Measurements from ENCODE around the gene PACS1. TPM values are rescaled to one million over a fixed set of nuclear protein-coding genes. Genes with fewer than 3 reads are reported as not detected.

PACS1 gene
- total RNA-seq, 4 donors from 2014 or later = 32.0 to 62.7 (median 51.8) TPM

GRCh38 chr11:66227700-66228099 lies 157.6 kb downstream of the PACS1 start:
- H3K4me3 ChIP-seq = no peak overlapping the region
- DNase-seq (ENCODE audit: low spot score in 2 of 2) = no peak
- no peak for TF ChIP-seq POLR2A (IDR thresholded peaks at IDR 0.05)
- no peak for TF ChIP-seq EP300 (IDR thresholded peaks at IDR 0.05)
- TF ChIP-seq CTCF (IDR thresholded peaks at IDR 0.05) = no peak
- no peaks in the 10 kb centered on the region for H3K9me3 ChIP-seq
- 81 to 88% methylated on average over 5 of the region's 5 CpGs for WGBS, 2 donors
- H3K4me1 ChIP-seq = no peaks in the 10 kb centered on the region
- H3K27me3 ChIP-seq = no peaks in the 10 kb centered on the region
- no peak overlapping the region for H3K27ac ChIP-seq
- H3K36me3 ChIP-seq = peaks cover 0 to 72% (median 0%) of the 10 kb centered on the region in 3 donors

GRCh38 chr11:66228521-66228920 lies 158.4 kb downstream of the PACS1 start:
- H3K4me1 ChIP-seq = no peaks in the 10 kb centered on the region
- H3K36me3 ChIP-seq = peaks cover 0 to 81% (median 0%) of the 10 kb centered on the region in 3 donors
- H3K27ac ChIP-seq = no peak overlapping the region
- WGBS, 2 donors = 73% methylated on average over 6 of the region's 6 CpGs
- H3K27me3 ChIP-seq = no peaks in the 10 kb centered on the region
- no peak overlapping the region for H3K4me3 ChIP-seq
- H3K9me3 ChIP-seq = no peaks in the 10 kb centered on the region
- TF ChIP-seq CTCF (IDR thresholded peaks at IDR 0.05) = no peak
- no peak for TF ChIP-seq EP300 (IDR thresholded peaks at IDR 0.05)
- no peak for TF ChIP-seq POLR2A (IDR thresholded peaks at IDR 0.05)
- no peak for DNase-seq (ENCODE audit: low spot score in 2 of 2)

- Histone ChIP-seq H3K4me3 (no peak overlapping the region), H3K27me3 (no peaks in the 10 kb centered on the region), H3K36me3 (peaks cover 0 to 83% (median 5%) of the 10 kb centered on the region in 3 donors), H3K27ac (no peak overlapping the region), H3K4me1 (no peaks in the 10 kb centered on the region), H3K9me3 (no peaks in the 10 kb centered on the region)
- WGBS, 2 donors = 80 to 85% methylated on average over 6 of the region's 6 CpGs
- no peak for DNase-seq (ENCODE audit: low spot score in 2 of 2)
- no peak for TF ChIP-seq POLR2A (IDR thresholded peaks at IDR 0.05)
- no peak for TF ChIP-seq EP300 (IDR thresholded peaks at IDR 0.05)
- TF ChIP-seq CTCF (IDR thresholded peaks at IDR 0.05) = no peak
These were observed 160.1 kb downstream of the PACS1 start for GRCh38 chr11:66230156-66230555.

- TF ChIP-seq POLR2A (IDR thresholded peaks at IDR 0.05) (no peak), EP300 (IDR thresholded peaks at IDR 0.05) (no peak), CTCF (IDR thresholded peaks at IDR 0.05) (no peak)
- Histone ChIP-seq H3K27me3 (no peaks in the 10 kb centered on the region), H3K27ac (no peak overlapping the region), H3K4me1 (no peaks in the 10 kb centered on the region), H3K9me3 (no peaks in the 10 kb centered on the region), H3K36me3 (peaks cover 0 to 83% (median 5%) of the 10 kb centered on the region in 3 donors), H3K4me3 (no peak overlapping the region)
- 82 to 91% methylated on average over 14 of the region's 14 CpGs for WGBS, 2 donors
- DNase-seq (ENCODE audit: low spot score in 2 of 2) = no peak
These were observed 160.9 kb downstream of the PACS1 start for GRCh38 chr11:66230978-66231377.

- Histone ChIP-seq H3K4me3 (no peak overlapping the region), H3K9me3 (no peaks in the 10 kb centered on the region), H3K27me3 (no peaks in the 10 kb centered on the region), H3K4me1 (no peaks in the 10 kb centered on the region), H3K36me3 (peaks cover 0 to 83% (median 5%) of the 10 kb centered on the region in 3 donors), H3K27ac (no peak overlapping the region)
- 85 to 86% methylated on average over 7 of the region's 7 CpGs for WGBS, 2 donors
- no peak for DNase-seq (ENCODE audit: low spot score in 2 of 2)
- TF ChIP-seq CTCF (IDR thresholded peaks at IDR 0.05) (no peak), EP300 (IDR thresholded peaks at IDR 0.05) (no peak), POLR2A (IDR thresholded peaks at IDR 0.05) (no peak)
These were observed 161.5 kb downstream of the PACS1 start for GRCh38 chr11:66231561-66231960.
